GM18868 (cell line): ENCODE data around the gene PEMT.

ENCODE experiments used
- ATAC-seq: cut with Tn5 transposase; IDR thresholded peaks from one replicate; pipeline ENCODE4 v1.9.1; 2021; ENCODE audit warnings: mild to moderate bottlenecking, moderate library complexity; ENCODE audit not compliant: unreplicated experiment

The PEMT gene

GRCh38 chr17:17555151-17555550, 36.4 kb downstream of the PEMT start:
- ATAC-seq = no peak

- ATAC-seq = no peak
These were observed 37.2 kb downstream of the PEMT start for GRCh38 chr17:17554266-17554665.

GRCh38 chr17:17553217-17554195, 38.0 kb downstream of the PEMT start:
- no peak for ATAC-seq

- ATAC-seq = no peak
These were observed 38.9 kb downstream of the PEMT start for GRCh38 chr17:17552351-17553216.

GRCh38 chr17:17551361-17551760, 40.1 kb downstream of the PEMT start:
- ATAC-seq = no peak

- no peak for ATAC-seq
These were observed 41.7 kb downstream of the PEMT start for GRCh38 chr17:17549732-17550366.

GRCh38 chr17:17548044-17548443, 43.5 kb downstream of the PEMT start:
- ATAC-seq = no peak

GRCh38 chr17:17547210-17547764, 44.2 kb downstream of the PEMT start:
- ATAC-seq = no peak

GRCh38 chr17:17546399-17547185, 44.9 kb downstream of the PEMT start:
- ATAC-seq = no peak

GRCh38 chr17:17545984-17546383, 45.5 kb downstream of the PEMT start:
- no peak for ATAC-seq

GRCh38 chr17:17545031-17545820, 46.3 kb downstream of the PEMT start:
- ATAC-seq = no peak

- ATAC-seq = no peak
These were observed 48.4 kb downstream of the PEMT start for GRCh38 chr17:17542906-17543635.

- ATAC-seq = no peak
These were observed 49.9 kb downstream of the PEMT start for GRCh38 chr17:17541640-17542001.

GRCh38 chr17:17540935-17541639, 50.4 kb downstream of the PEMT start:
- no peak for ATAC-seq

- no peak for ATAC-seq
These were observed 51.1 kb downstream of the PEMT start for GRCh38 chr17:17540278-17540906.

GRCh38 chr17:17539591-17539990, 51.9 kb downstream of the PEMT start:
- ATAC-seq = no peak
